Liver (tissue), 3 donors: ENCODE measurements around the gene ZNF74.

ENCODE experiments used
- JUND ChIP-seq, 2 donors: IDR thresholded peaks; 2 replicates each; pipeline ENCODE4 v1.6.1; 2016; ENCODE audit warnings: antibody characterized with exemption in 2 of 2
- RAD21 ChIP-seq, 2 donors: IDR thresholded peaks; 2 replicates each; pipeline ENCODE4 v1.6.1; 2016; ENCODE audit warnings: antibody characterized with exemption in 2 of 2, mild to moderate bottlenecking in 2 of 2
- RXRA ChIP-seq, 2 donors: IDR thresholded peaks; 2 replicates each; pipeline ENCODE4 v1.6.1; 2017 to 2018; ENCODE audit warnings: antibody characterized with exemption in 2 of 2, mild to moderate bottlenecking in 1 of 2
- SP1 ChIP-seq: IDR thresholded peaks from 2 replicates; pipeline ENCODE4 v1.6.1; 2018; ENCODE audit warnings: antibody characterized with exemption, mild to moderate bottlenecking
- TAF1 ChIP-seq: conservative IDR thresholded peaks from 2 replicates; pipeline ENCODE4 v1.6.1; 2016; ENCODE audit warnings: antibody characterized with exemption, mild to moderate bottlenecking
- YY1 ChIP-seq: IDR thresholded peaks from 2 replicates; pipeline ENCODE4 v1.6.1; 2016; ENCODE audit warnings: antibody characterized with exemption, mild to moderate bottlenecking
- TF ChIP-seq, protein P1 (sequence below): fragments of 150-350 bp; IDR thresholded peaks from 2 replicates; pipeline ENCODE4 v1.5.1; 2017; ENCODE audit warnings: improper control_type of control experiment, low read depth, low read length; ENCODE audit not compliant: missing input control
- TF ChIP-seq, protein P2 (sequence below): IDR thresholded peaks from 2 replicates; pipeline ENCODE4 v1.6.1; 2016; ENCODE audit warnings: antibody characterized with exemption, mild to moderate bottlenecking
- TF ChIP-seq, protein P3 (sequence below): IDR thresholded peaks from 2 replicates; pipeline ENCODE4 v1.6.1; 2016; ENCODE audit warnings: antibody characterized with exemption
- TF ChIP-seq, protein P4 (sequence below): IDR thresholded peaks from 2 replicates; pipeline ENCODE4 v1.6.1; 2016; ENCODE audit warnings: antibody characterized with exemption
- TF ChIP-seq, protein P5 (sequence below): IDR thresholded peaks from 2 replicates; pipeline ENCODE4 v1.6.1; 2016; ENCODE audit warnings: antibody characterized with exemption
- donor health status: healthy.
- donor health status: healthy.

DNA sequence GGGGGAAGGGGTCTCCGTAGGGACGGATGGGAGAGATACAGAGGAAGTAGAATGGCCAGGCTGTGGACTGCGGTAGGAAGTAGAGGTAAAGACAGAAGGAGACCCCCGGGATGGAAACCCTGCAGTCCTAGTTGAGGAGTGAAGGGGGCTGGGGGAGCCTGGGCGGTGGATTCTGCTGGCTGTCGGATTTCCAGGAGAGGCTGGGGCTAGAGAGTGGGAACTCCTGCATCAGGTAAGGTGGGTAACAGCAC lies 44.4 kb downstream of the ZNF74 start:
- TF ChIP-seq, protein P1, sequence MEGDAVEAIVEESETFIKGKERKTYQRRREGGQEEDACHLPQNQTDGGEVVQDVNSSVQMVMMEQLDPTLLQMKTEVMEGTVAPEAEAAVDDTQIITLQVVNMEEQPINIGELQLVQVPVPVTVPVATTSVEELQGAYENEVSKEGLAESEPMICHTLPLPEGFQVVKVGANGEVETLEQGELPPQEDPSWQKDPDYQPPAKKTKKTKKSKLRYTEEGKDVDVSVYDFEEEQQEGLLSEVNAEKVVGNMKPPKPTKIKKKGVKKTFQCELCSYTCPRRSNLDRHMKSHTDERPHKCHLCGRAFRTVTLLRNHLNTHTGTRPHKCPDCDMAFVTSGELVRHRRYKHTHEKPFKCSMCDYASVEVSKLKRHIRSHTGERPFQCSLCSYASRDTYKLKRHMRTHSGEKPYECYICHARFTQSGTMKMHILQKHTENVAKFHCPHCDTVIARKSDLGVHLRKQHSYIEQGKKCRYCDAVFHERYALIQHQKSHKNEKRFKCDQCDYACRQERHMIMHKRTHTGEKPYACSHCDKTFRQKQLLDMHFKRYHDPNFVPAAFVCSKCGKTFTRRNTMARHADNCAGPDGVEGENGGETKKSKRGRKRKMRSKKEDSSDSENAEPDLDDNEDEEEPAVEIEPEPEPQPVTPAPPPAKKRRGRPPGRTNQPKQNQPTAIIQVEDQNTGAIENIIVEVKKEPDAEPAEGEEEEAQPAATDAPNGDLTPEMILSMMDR, result no peak
- TF ChIP-seq, protein P2, sequence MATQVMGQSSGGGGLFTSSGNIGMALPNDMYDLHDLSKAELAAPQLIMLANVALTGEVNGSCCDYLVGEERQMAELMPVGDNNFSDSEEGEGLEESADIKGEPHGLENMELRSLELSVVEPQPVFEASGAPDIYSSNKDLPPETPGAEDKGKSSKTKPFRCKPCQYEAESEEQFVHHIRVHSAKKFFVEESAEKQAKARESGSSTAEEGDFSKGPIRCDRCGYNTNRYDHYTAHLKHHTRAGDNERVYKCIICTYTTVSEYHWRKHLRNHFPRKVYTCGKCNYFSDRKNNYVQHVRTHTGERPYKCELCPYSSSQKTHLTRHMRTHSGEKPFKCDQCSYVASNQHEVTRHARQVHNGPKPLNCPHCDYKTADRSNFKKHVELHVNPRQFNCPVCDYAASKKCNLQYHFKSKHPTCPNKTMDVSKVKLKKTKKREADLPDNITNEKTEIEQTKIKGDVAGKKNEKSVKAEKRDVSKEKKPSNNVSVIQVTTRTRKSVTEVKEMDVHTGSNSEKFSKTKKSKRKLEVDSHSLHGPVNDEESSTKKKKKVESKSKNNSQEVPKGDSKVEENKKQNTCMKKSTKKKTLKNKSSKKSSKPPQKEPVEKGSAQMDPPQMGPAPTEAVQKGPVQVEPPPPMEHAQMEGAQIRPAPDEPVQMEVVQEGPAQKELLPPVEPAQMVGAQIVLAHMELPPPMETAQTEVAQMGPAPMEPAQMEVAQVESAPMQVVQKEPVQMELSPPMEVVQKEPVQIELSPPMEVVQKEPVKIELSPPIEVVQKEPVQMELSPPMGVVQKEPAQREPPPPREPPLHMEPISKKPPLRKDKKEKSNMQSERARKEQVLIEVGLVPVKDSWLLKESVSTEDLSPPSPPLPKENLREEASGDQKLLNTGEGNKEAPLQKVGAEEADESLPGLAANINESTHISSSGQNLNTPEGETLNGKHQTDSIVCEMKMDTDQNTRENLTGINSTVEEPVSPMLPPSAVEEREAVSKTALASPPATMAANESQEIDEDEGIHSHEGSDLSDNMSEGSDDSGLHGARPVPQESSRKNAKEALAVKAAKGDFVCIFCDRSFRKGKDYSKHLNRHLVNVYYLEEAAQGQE, result no peak
- no peak for TF ChIP-seq YY1
- TF ChIP-seq, protein P3, sequence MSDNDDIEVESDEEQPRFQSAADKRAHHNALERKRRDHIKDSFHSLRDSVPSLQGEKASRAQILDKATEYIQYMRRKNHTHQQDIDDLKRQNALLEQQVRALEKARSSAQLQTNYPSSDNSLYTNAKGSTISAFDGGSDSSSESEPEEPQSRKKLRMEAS, result no peak
- TF ChIP-seq SP1, result no peak
- TF ChIP-seq, protein P4, sequence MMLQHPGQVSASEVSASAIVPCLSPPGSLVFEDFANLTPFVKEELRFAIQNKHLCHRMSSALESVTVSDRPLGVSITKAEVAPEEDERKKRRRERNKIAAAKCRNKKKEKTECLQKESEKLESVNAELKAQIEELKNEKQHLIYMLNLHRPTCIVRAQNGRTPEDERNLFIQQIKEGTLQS, result no peak
- no peak for TF ChIP-seq JUND (IDR thresholded peaks at IDR 0.05)
- TF ChIP-seq RXRA (IDR thresholded peaks at IDR 0.05), result no peak
- no peak for TF ChIP-seq RAD21 (IDR thresholded peaks at IDR 0.05)
- TF ChIP-seq TAF1, result no peak
- TF ChIP-seq, protein P5, sequence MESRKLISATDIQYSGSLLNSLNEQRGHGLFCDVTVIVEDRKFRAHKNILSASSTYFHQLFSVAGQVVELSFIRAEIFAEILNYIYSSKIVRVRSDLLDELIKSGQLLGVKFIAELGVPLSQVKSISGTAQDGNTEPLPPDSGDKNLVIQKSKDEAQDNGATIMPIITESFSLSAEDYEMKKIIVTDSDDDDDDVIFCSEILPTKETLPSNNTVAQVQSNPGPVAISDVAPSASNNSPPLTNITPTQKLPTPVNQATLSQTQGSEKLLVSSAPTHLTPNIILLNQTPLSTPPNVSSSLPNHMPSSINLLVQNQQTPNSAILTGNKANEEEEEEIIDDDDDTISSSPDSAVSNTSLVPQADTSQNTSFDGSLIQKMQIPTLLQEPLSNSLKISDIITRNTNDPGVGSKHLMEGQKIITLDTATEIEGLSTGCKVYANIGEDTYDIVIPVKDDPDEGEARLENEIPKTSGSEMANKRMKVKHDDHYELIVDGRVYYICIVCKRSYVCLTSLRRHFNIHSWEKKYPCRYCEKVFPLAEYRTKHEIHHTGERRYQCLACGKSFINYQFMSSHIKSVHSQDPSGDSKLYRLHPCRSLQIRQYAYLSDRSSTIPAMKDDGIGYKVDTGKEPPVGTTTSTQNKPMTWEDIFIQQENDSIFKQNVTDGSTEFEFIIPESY, result no peak
